HAP-1 (cell line): Measurements from ENCODE around the gene DNMBP.
"Not testable (repeated sequence)": the region's sequence is repeated elsewhere in the genome, so short reads cannot be mapped to it uniquely, and the experiment has no call there.

Experiments
- DNase-seq, 2 experiments: peaks; one replicate each; pipeline ENCODE4 v3.0.0-alpha.2; 2016 to 2020; ENCODE audit warnings: low spot score in 2 of 2
- H3K27me3 ChIP-seq: fragments of 250-450 bp; sonication (Bioruptor Pico); 2 replicates; pipeline ENCODE4 v1.5.1; 2020; ENCODE audit warnings: low read depth, mild to moderate bottlenecking, moderate library complexity
- H3K36me3 ChIP-seq: fragments of 250-450 bp; sonication (Bioruptor Pico); replicated peaks from 2 replicates; pipeline ENCODE4 v1.5.1; 2020; ENCODE audit warnings: mild to moderate bottlenecking
- H3K4me1 ChIP-seq: fragments of 250-450 bp; sonication (Bioruptor Pico); 2 replicates; pipeline ENCODE4 v1.5.1; 2020; ENCODE audit warnings: mild to moderate bottlenecking
- H3K4me3 ChIP-seq: fragments of 250-450 bp; sonication (Bioruptor Pico); 2 replicates; pipeline ENCODE4 v1.5.1; 2020; ENCODE audit warnings: mild to moderate bottlenecking, moderate library complexity
- H3K9me3 ChIP-seq: fragments of 250-450 bp; sonication (Bioruptor Pico); 2 replicates; pipeline ENCODE4 v1.5.1; 2020; ENCODE audit warnings: mild to moderate bottlenecking, moderate library complexity
- in situ Hi-C: fragments of 300-500 bp; cut with MboI; formaldehyde crosslinking; loops from 3 replicates; pipeline ENCODE4 v1.14.3; 2020; ENCODE audit warnings: low sequenced_read_pairs, inconsistent platforms, mixed read lengths

The DNMBP gene

DNA sequence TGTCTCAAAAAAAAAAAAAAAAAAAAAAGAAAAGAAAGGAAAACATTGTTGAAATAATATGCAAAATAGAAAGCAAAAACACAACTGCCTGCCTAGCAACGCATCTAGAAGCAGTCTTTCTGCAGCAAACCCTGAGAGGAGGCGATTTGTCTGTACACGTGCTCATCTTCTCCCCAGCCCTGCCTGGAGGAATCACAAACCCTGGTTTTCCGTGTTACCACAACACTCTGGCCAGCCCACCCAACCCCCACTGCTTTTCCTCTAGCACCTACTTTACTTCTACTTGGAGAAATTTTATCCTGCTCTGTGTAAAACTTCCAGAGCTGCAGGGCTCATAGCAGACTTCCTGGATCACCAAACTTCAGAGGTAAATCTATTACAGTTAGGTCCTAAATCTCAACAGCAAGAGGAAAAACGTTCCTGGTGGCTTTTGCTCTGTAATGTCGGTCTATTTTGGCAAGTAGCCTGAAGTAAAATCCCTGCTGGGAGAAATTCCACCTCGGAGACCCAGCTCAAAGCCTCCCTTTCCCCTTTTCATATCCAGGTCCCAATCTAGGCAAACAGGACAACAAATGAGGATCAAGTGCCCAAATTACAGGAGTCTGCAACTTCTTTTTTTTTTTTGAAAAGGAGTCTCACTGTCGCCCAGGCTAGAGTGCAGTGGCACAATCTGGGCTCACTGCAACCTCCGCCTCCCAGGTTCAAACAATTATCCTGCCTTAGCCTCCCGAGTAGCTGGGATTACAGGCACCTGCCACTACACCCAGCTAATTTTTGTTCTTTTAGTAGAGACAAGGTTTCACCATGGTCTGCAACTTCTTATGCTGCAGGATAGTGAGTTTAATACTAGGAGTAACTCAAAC, 91.6 kb downstream of the DNMBP start:
- Histone ChIP-seq H3K27me3 (no peaks in the 10 kb centered on the region), H3K4me1 (peaks cover 21% of the 10 kb centered on the region), H3K36me3 (no peaks in the 10 kb centered on the region), H3K9me3 (no peaks in the 10 kb centered on the region), H3K4me3 (peak overlapping the region; percentile 29)
- in situ Hi-C loops = loop anchor here (10.0 kb wide), 1 partner anchor 87 kb away; the partner anchor contains the start of gene DNMBP
- DNase-seq = peak; percentile 94 to 95

GRCh38 chr10:99916776-99917175, 93.0 kb downstream of the DNMBP start:
- no peaks in the 10 kb centered on the region for H3K36me3 ChIP-seq
- in situ Hi-C loops = loop anchor here (10.0 kb wide), 1 partner anchor 88 kb away; the partner anchor contains the start of gene DNMBP
- H3K27me3 ChIP-seq = no peaks in the 10 kb centered on the region
- no peak overlapping the region for H3K4me3 ChIP-seq
- DNase-seq = no peak
- H3K9me3 ChIP-seq = no peaks in the 10 kb centered on the region
- peaks cover 23% of the 10 kb centered on the region for H3K4me1 ChIP-seq

DNA sequence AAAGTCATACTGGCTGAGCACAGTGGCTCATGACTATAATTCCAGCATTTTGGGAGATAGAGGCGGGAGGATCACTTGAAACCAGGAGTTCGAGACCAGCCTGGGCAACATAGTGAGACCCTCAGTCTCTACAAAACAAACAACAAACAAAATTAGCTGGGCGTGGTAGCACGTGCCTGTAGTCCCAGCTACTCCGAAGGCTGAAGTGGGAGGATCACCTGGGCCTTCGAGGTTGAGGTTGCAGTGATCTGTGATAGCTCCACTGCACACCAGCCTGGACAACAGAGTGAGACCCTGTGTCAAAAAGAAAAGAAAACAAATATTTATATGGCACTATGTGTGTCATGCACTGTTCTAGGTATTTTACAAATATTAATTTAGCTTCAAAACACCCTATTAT, 94.3 kb downstream of the DNMBP start:
- Histone ChIP-seq H3K4me3 (no peak overlapping the region), H3K4me1 (peaks cover 27% of the 10 kb centered on the region), H3K9me3 (no peaks in the 10 kb centered on the region), H3K36me3 (no peaks in the 10 kb centered on the region), H3K27me3 (no peaks in the 10 kb centered on the region)
- DNase-seq = no peak
- in situ Hi-C loops = loop anchor here (10.0 kb wide), 1 partner anchor 89 kb away; the partner anchor contains the start of gene DNMBP

DNA sequence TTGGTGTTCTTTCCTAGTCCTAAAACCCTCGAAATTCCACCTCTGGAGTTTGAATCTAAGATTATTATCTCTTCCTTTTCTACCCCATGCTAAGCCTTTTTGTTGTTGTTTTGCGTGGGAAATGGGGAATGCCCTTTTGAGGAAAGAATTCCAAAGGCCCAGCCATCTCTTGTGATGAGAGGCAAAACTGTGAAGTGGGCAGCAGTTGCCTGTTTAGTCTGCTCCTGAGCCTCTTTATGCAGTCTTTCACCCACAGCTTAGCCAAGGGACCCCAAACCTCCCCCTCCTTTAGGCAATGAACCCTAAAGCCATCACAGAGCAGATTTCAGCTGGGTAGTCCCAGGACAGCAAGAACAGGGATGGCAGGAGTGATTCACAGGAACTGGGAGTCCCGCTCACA, 95.5 kb downstream of the DNMBP start:
- peak in 1 of 2 experiments; percentile 31 for DNase-seq
- Histone ChIP-seq H3K4me1 (peaks cover 27% of the 10 kb centered on the region), H3K4me3 (peak overlapping the region; percentile 45), H3K36me3 (no peaks in the 10 kb centered on the region), H3K9me3 (no peaks in the 10 kb centered on the region), H3K27me3 (no peaks in the 10 kb centered on the region)
- in situ Hi-C loops = loop anchor here (10.0 kb wide), 1 partner anchor 91 kb away; the partner anchor contains the start of gene DNMBP

DNA sequence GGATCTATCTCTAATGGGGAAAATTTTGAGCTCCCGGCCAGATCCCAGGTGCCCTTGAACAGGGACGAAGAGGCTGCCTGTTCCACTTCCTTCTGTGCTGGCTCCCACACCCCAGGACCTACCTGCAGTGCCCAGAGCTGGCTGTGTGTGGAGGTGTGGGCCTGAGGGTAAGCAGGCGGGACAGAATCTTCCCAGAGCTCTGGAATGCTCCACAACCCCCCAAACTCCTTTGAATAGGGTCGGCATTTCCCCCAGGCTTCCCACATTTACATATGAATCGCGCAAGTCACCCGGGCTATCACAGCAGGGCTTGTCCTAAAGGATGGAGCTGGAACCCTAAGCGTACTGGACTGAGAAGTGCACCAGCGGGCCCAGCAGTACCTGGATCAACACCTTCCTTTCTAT, 95.9 kb downstream of the DNMBP start:
- DNase-seq = peak; percentile 94 to 97
- Histone ChIP-seq H3K36me3 (peaks cover 4% of the 10 kb centered on the region; the same call in 1 of the 2 replicates), H3K27me3 (no peaks in the 10 kb centered on the region), H3K4me3 (peak overlapping the region; percentile 45), H3K9me3 (no peaks in the 10 kb centered on the region), H3K4me1 (peaks cover 23% of the 10 kb centered on the region)
- in situ Hi-C loops = loop anchor here (10.0 kb wide), 1 partner anchor 91 kb away; the partner anchor contains the start of gene DNMBP

- H3K4me1 ChIP-seq = peaks cover 15% of the 10 kb centered on the region
- H3K4me3 ChIP-seq = peak overlapping the region; percentile 45
- H3K36me3 ChIP-seq = peaks cover 19% of the 10 kb centered on the region
- DNase-seq = peak; percentile 39 to 80
- no peaks in the 10 kb centered on the region for H3K27me3 ChIP-seq
- in situ Hi-C loops = loop anchor here (10.0 kb wide), 1 partner anchor 93 kb away; the partner anchor contains the start of gene DNMBP
- H3K9me3 ChIP-seq = no peaks in the 10 kb centered on the region
Measured at GRCh38 chr10:99912041-99912440, 97.7 kb downstream of the DNMBP start.

- DNase-seq = no peak
- peaks cover 54% of the 10 kb centered on the region for H3K36me3 ChIP-seq
Measured at GRCh38 chr10:99908512-99908911, 101.2 kb downstream of the DNMBP start.

GRCh38 chr10:99906470-99906869, 103.3 kb downstream of the DNMBP start:
- H3K4me1 ChIP-seq = peaks cover 2% of the 10 kb centered on the region; the same call in 1 of the 2 replicates
- peaks cover 56% of the 10 kb centered on the region for H3K36me3 ChIP-seq
- no peaks in the 10 kb centered on the region for H3K27me3 ChIP-seq
- in situ Hi-C loops = no loop called here
- H3K9me3 ChIP-seq = no peaks in the 10 kb centered on the region
- no peak overlapping the region for H3K4me3 ChIP-seq
- DNase-seq = no peak

More at GRCh38 chr10:99908512-99908911, 101.2 kb downstream of the DNMBP start:
- in situ Hi-C loops = no loop called here
- Histone ChIP-seq H3K4me3 (no peak overlapping the region), H3K9me3 (no peaks in the 10 kb centered on the region), H3K27me3 (no peaks in the 10 kb centered on the region), H3K4me1 (peaks cover 6% of the 10 kb centered on the region; the same call in 1 of the 2 replicates)

DNA sequence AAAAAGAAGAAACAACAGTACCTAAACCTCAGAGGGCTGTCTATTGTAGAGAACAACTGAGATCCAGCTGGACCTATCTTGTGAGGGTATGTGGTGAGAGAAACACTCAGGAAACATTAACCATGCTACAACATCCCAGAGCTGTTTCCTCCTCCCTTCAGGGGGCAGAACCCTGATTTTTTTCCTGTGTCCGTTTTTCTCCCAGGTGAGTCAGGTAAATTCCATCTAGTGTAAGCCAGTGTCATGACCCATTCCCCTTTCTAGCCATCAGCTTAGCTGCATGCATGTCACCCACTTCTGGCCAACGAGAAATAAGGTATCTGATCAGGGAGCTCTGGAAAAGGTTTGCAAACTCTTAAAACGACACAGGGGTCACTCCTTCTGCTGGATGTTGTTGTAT, 103.8 kb downstream of the DNMBP start:
- no peaks in the 10 kb centered on the region for H3K4me1 ChIP-seq
- in situ Hi-C loops = no loop called here

GRCh38 chr10:99895867-99896266, 113.9 kb downstream of the DNMBP start:
- in situ Hi-C loops = no loop called here
- Histone ChIP-seq H3K36me3 (peaks cover 77% of the 10 kb centered on the region), H3K9me3 (no peaks in the 10 kb centered on the region), H3K4me1 (no peaks in the 10 kb centered on the region), H3K4me3 (no peak overlapping the region), H3K27me3 (no peaks in the 10 kb centered on the region)
- no peak for DNase-seq

More for the DNA sequence above, 103.8 kb downstream of the DNMBP start:
- no peaks in the 10 kb centered on the region for H3K27me3 ChIP-seq
- DNase-seq = no peak
- no peak overlapping the region for H3K4me3 ChIP-seq
- no peaks in the 10 kb centered on the region for H3K9me3 ChIP-seq
- peaks cover 60% of the 10 kb centered on the region for H3K36me3 ChIP-seq

DNA sequence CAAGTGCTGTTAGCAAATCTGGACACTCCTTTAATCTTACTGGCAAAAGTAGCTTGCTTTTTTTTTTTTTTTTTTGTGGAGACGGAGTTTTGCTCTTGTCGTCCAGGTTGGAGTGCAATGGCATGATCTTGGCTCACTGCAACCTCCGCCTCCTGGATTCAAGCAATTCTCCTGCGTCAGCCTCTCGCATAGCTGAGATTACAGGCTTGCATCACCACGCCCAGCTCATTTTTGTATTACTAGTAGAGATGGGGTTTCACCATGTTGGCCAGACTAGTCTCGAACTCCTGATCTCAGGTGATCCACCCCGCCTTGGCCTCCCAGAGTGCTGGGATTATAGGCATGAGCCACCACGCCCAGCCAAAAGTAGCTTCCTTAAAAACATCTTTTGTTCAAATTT, 114.7 kb downstream of the DNMBP start:
- H3K27me3 ChIP-seq, H3K9me3 ChIP-seq, in situ Hi-C loops, H3K4me3 ChIP-seq, H3K4me1 ChIP-seq, DNase-seq: not testable (repeated sequence)
- peaks cover 81% of the 10 kb centered on the region for H3K36me3 ChIP-seq

- Histone ChIP-seq H3K4me1 (no peaks in the 10 kb centered on the region), H3K27me3 (no peaks in the 10 kb centered on the region), H3K9me3 (no peaks in the 10 kb centered on the region), H3K4me3 (no peak overlapping the region), H3K36me3 (peaks cover 77% of the 10 kb centered on the region)
- no peak for DNase-seq
- in situ Hi-C loops = no loop called here
Measured at GRCh38 chr10:99894613-99895012, 115.1 kb downstream of the DNMBP start.

- Histone ChIP-seq H3K4me3 (no peak overlapping the region), H3K4me1 (no peaks in the 10 kb centered on the region), H3K27me3 (no peaks in the 10 kb centered on the region), H3K9me3 (no peaks in the 10 kb centered on the region), H3K36me3 (peaks cover 71% of the 10 kb centered on the region)
- in situ Hi-C loops = no loop called here
- DNase-seq = no peak
Measured at GRCh38 chr10:99888622-99889021, 121.1 kb downstream of the DNMBP start.

GRCh38 chr10:99883523-99883922, 126.2 kb downstream of the DNMBP start:
- H3K27me3 ChIP-seq = no peaks in the 10 kb centered on the region
- no peaks in the 10 kb centered on the region for H3K4me1 ChIP-seq
- in situ Hi-C loops = no loop called here
- no peak for DNase-seq
- no peak overlapping the region for H3K4me3 ChIP-seq
- peaks cover 88% of the 10 kb centered on the region for H3K36me3 ChIP-seq
- no peaks in the 10 kb centered on the region for H3K9me3 ChIP-seq
